GM12865 (cell line): ENCODE measurements around the gene CARMIL1.

Experiments
- DNase-seq: peaks from one replicate; pipeline ENCODE4 v3.0.0; 2010; ENCODE audit warnings: low read depth
- H3K4me3 ChIP-seq: 2 replicates; pipeline ENCODE4 v1.5.1; 2011; ENCODE audit warnings: mild to moderate bottlenecking, low read depth, low read length, control low read depth
- CTCF ChIP-seq: IDR thresholded peaks from 2 replicates; pipeline ENCODE4 v1.5.1; 2011; ENCODE audit warnings: low read length, control low read depth, low read depth, inconsistent platforms; ENCODE audit not compliant: insufficient read depth; ENCODE audit errors: missing control alignments

CARMIL1 gene

DNA sequence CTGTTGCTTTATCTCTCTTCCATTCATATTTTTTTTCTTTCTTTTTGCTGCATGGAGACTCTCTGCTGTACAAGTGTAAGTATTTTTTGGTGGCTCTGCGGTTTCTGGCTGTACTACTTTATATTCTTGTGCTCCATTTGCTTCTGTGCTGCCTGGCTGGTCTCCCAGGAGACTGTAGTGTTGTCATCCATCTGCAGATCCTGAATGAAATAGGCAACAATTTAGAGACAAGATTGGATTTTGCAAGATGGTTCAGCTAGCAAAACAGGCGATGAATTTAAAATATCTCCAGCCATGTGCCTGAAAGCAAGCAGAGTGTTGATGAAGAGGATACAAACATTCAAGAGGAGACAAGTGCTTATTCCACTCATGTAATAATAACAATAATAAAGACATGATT is 297.7 kb downstream of the CARMIL1 start:
- no peak overlapping the region for H3K4me3 ChIP-seq
- no peak for DNase-seq
- TF ChIP-seq CTCF, result no peak

- no peak overlapping the region for H3K4me3 ChIP-seq
- no peak for DNase-seq
- no peak for TF ChIP-seq CTCF
Measured at GRCh38 chr6:25578538-25578937, 299.4 kb downstream of the CARMIL1 start.

DNA sequence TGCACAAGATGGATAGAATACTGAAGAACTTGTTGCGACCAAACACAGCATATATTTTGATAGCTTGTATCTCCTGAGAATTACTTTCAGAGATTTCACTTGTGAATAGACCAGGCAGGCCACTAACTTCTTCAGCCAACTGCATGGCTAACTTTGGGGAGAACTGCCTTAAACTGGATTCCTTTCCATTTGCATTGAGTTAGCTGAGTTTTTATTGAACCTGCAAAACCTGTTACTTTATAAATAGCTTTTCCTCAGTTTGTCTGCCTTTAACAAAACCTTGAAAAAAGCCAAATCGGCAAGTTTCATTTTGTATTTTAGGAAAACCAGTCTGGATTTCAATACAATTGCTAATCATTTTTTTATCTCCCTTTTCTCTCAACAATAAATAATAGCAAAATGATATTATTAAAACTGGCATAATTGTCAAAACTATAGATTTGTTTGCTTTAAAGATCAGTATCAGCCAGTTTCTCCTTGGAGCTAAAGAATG is 300.3 kb downstream of the CARMIL1 start:
- no peak for TF ChIP-seq CTCF
- DNase-seq, result no peak
- no peak overlapping the region for H3K4me3 ChIP-seq

- peak; percentile 8 for DNase-seq
Measured at GRCh38 chr6:25579902-25580495, 300.8 kb downstream of the CARMIL1 start.

DNA sequence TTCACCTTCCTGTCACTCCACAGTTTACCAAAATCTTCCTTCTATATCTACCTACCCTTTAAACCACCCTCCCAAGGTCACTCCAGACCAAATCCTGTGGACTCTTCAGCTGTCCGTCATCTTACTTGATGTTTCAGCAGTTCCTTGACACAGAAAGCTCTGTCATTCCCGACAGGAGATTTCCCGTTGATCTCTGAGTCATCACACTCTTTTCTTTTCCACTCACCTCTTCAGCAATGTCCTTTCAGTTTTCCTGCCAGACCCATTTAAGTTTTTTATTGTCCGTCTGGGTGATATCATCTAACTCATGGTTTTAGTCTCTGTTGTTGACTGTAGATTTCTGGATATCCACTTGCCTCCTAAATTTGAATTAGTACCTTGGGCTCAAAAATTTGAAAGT is 302.9 kb downstream of the CARMIL1 start:
- no peak overlapping the region for H3K4me3 ChIP-seq
- no peak for TF ChIP-seq CTCF
- no peak for DNase-seq

More at GRCh38 chr6:25579902-25580495, 300.8 kb downstream of the CARMIL1 start:
- H3K4me3 ChIP-seq, result no peak overlapping the region
- TF ChIP-seq CTCF, result no peak

- DNase-seq, result no peak
- no peak for TF ChIP-seq CTCF
- no peak overlapping the region for H3K4me3 ChIP-seq
Measured at GRCh38 chr6:25583099-25583498, 303.9 kb downstream of the CARMIL1 start.

- no peak overlapping the region for H3K4me3 ChIP-seq
- no peak for DNase-seq
- no peak for TF ChIP-seq CTCF
Measured at GRCh38 chr6:25583906-25584305, 304.7 kb downstream of the CARMIL1 start.
